Neural cell (in vitro differentiated cells): ENCODE results near the gene SLC6A2.

Source experiments
- CTCF ChIP-seq: fragments of 450-650 bp; IDR thresholded peaks from 2 replicates; pipeline ENCODE4 v1.5.1; 2014; ENCODE audit warnings: antibody characterized with exemption, mild to moderate bottlenecking, moderate library complexity; ENCODE audit not compliant: poor library complexity, severe bottlenecking
- EP300 ChIP-seq: fragments of 450-650 bp; conservative IDR thresholded peaks from 2 replicates; pipeline ENCODE4 v1.6.1; 2014; ENCODE audit warnings: antibody characterized with exemption, mild to moderate bottlenecking, moderate library complexity; ENCODE audit not compliant: poor library complexity, severe bottlenecking
- EZH2 ChIP-seq: fragments of 200-600, 300-800 bp; shearing (Covaris generic), sonication (generic); IDR thresholded peaks from 2 replicates; pipeline ENCODE4 v1.6.1; 2014; ENCODE audit warnings: antibody characterized with exemption, low read length, borderline replicate concordance, mild to moderate bottlenecking; ENCODE audit not compliant: insufficient read depth, poor library complexity, severe bottlenecking
- MXI1 ChIP-seq: fragments of 450-650 bp; conservative IDR thresholded peaks from 2 replicates; pipeline ENCODE4 v1.6.1; 2014; ENCODE audit warnings: antibody characterized with exemption, mild to moderate bottlenecking; ENCODE audit not compliant: poor library complexity, severe bottlenecking
- POLR2AphosphoS5 ChIP-seq: IDR thresholded peaks from 2 replicates; pipeline ENCODE4 v1.6.1; 2012
- RAD21 ChIP-seq: fragments of 450-650 bp; conservative IDR thresholded peaks from 2 replicates; pipeline ENCODE4 v1.6.1; 2014; ENCODE audit warnings: antibody characterized with exemption, mild to moderate bottlenecking, moderate library complexity
- TAF1 ChIP-seq: IDR thresholded peaks from 2 replicates; pipeline ENCODE4 v1.6.1; 2012; ENCODE audit warnings: low read depth
- TF ChIP-seq, protein P1 (sequence below): IDR thresholded peaks from 2 replicates; pipeline ENCODE4 v1.6.1; 2012; ENCODE audit warnings: borderline replicate concordance

DNA sequence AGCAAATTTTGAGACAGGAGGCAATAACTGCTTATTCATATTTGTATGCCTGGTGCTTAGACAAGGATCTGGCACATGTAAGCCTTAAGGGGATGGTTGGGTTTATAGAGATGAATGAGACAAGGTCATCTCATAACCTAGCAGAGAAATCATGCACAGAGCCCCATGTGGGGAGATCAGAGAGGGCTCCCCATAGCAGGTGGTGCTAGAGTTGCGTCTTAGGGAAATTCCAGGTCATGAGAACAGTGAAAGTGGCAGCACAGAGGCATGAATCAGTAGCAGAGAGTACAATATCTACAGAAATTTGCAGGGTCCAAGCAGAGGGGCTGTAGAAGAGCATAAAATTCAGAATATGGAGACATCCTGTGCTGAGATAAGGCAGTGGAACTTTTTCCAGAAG, 57.3 kb downstream of the SLC6A2 start:
- no peak for TF ChIP-seq CTCF
- no peak for TF ChIP-seq EZH2
- TF ChIP-seq EP300, result no peak
- TF ChIP-seq POLR2AphosphoS5, result no peak
- TF ChIP-seq TAF1, result no peak
- TF ChIP-seq, protein P1, sequence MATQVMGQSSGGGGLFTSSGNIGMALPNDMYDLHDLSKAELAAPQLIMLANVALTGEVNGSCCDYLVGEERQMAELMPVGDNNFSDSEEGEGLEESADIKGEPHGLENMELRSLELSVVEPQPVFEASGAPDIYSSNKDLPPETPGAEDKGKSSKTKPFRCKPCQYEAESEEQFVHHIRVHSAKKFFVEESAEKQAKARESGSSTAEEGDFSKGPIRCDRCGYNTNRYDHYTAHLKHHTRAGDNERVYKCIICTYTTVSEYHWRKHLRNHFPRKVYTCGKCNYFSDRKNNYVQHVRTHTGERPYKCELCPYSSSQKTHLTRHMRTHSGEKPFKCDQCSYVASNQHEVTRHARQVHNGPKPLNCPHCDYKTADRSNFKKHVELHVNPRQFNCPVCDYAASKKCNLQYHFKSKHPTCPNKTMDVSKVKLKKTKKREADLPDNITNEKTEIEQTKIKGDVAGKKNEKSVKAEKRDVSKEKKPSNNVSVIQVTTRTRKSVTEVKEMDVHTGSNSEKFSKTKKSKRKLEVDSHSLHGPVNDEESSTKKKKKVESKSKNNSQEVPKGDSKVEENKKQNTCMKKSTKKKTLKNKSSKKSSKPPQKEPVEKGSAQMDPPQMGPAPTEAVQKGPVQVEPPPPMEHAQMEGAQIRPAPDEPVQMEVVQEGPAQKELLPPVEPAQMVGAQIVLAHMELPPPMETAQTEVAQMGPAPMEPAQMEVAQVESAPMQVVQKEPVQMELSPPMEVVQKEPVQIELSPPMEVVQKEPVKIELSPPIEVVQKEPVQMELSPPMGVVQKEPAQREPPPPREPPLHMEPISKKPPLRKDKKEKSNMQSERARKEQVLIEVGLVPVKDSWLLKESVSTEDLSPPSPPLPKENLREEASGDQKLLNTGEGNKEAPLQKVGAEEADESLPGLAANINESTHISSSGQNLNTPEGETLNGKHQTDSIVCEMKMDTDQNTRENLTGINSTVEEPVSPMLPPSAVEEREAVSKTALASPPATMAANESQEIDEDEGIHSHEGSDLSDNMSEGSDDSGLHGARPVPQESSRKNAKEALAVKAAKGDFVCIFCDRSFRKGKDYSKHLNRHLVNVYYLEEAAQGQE, result no peak
- TF ChIP-seq RAD21, result no peak
- no peak for TF ChIP-seq MXI1
